K562 (cell line): ENCODE measurements around the gene MAP3K6. TPM values are rescaled to one million over a fixed set of nuclear protein-coding genes. Genes with fewer than 3 reads are reported as not detected.
A peak's percentile ranks its signal among the peaks of the same experiment; 100 is the strongest.

Experiments used
- ATAC-seq: fragments of 200-7000 bp; cut with Tn5 transposase; 3 replicates; pipeline ENCODE4 v1.9.1; 2020; ENCODE audit warnings: moderate library complexity
- BruUV-seq: library from RNA; stranded (reverse); fragments of 400-500 nt; replicated peaks from 2 replicates; lab custom pipeline; 2021; lab: Mats Ljungman, UMichigan
- CTCF ChIA-PET: fragments of 300-600 bp; formaldehyde crosslinking; extraction: SDS; loops from one replicate; lab custom pipeline; 2021; ENCODE audit warnings: low intra/inter-chr PET ratio; lab: Yijun Ruan, JAX
- POLR2A ChIA-PET: fragments of 300-600, 350-650 bp; sonication (Branson Sonifier 250); formaldehyde crosslinking; extraction: SDS; loops from one replicate; lab custom pipeline; 2021; ENCODE audit warnings: antibody characterized with exemption, inconsistent platforms; lab: Yijun Ruan, JAX
- DNase-seq, 4 experiments: peaks; one replicate each; pipeline versions ENCODE4 v3.0.0 to v3.0.0-alpha.2; 2011 to 2018; ENCODE audit warnings: low spot score in 3 of 4, mixed read lengths in 3 of 4; ENCODE audit errors: extremely low read depth in 1 of 4
- FAIRE-seq: peaks from 2 replicates; lab custom pipeline; 2011; peaks lifted over from hg19 to GRCh38; lab: Jason Lieb, UNC
- H2AFZ ChIP-seq: 2 replicates; pipeline ENCODE4 v1.6.0; 2011; ENCODE audit warnings: low read depth, low read length, control low read depth, inconsistent platforms
- H3K27ac ChIP-seq: fragments of 200-600 bp; 3 replicates; pipeline ENCODE4 v1.8.0; 2011; ENCODE audit warnings: low read depth, mild to moderate bottlenecking, control low read depth, inconsistent platforms, low read length, moderate library complexity, mixed read lengths; ENCODE audit errors: extremely low read depth
- H3K27me3 ChIP-seq, 2 experiments: fragments of 300-600 bp in 1 of 2; 2 replicates in 1 of 2; 3 replicates in 1 of 2; pipeline versions ENCODE4 v1.6.0 to v1.8.0; 2011; ENCODE audit warnings: inconsistent platforms in 2 of 2, low read length in 2 of 2, mild to moderate bottlenecking in 1 of 2, mixed read lengths in 1 of 2, moderate library complexity in 1 of 2; ENCODE audit not compliant: control insufficient read depth in 2 of 2, insufficient read depth in 2 of 2
- H3K36me3 ChIP-seq: fragments of 300-600 bp; 3 replicates; pipeline ENCODE4 v1.8.0; 2011; ENCODE audit warnings: mild to moderate bottlenecking, low read length, inconsistent platforms; ENCODE audit not compliant: control insufficient read depth, insufficient read depth
- H3K4me1 ChIP-seq, 2 experiments: fragments of 200-600 bp in 1 of 2; replicated peaks in 1 of 2; 2 replicates in 1 of 2; 3 replicates in 1 of 2; pipeline versions ENCODE4 v1.5.1 to v1.8.0; 2011; ENCODE audit warnings: inconsistent platforms in 2 of 2, low read length in 2 of 2, mild to moderate bottlenecking in 1 of 2, mixed read lengths in 1 of 2, moderate library complexity in 1 of 2; ENCODE audit not compliant: control insufficient read depth in 2 of 2, insufficient read depth in 2 of 2
- H3K4me2 ChIP-seq: 2 replicates; pipeline ENCODE4 v1.6.1; 2011; ENCODE audit warnings: low read length, control low read depth, inconsistent platforms, mixed read lengths; ENCODE audit not compliant: insufficient read depth
- H3K4me3 ChIP-seq: fragments of 200-600 bp; sonication (generic), shearing (Covaris generic); 2 replicates; pipeline ENCODE4 v1.5.1; 2016; ENCODE audit warnings: control low read depth, inconsistent platforms
- H3K79me2 ChIP-seq: fragments of 200-600 bp; 3 replicates; pipeline ENCODE4 v1.8.0; 2011; ENCODE audit warnings: low read length, inconsistent platforms; ENCODE audit not compliant: control insufficient read depth, insufficient read depth
- H3K9ac ChIP-seq, 2 experiments: 2 replicates each; pipeline versions ENCODE4 v1.6.0 to v1.6.1; 2011; ENCODE audit warnings: low read depth in 2 of 2, low read length in 2 of 2, control low read depth in 1 of 2, inconsistent platforms in 1 of 2, mild to moderate bottlenecking in 1 of 2, mixed read lengths in 1 of 2; ENCODE audit not compliant: insufficient read depth in 1 of 2
- H3K9me1 ChIP-seq: one replicate; pipeline ENCODE4 v1.6.0; 2011; ENCODE audit warnings: inconsistent platforms, mild to moderate bottlenecking, low read length, moderate library complexity; ENCODE audit not compliant: control insufficient read depth, insufficient read depth
- H3K9me3 ChIP-seq: replicated peaks from 2 replicates; pipeline ENCODE4 v1.5.1; 2011; ENCODE audit warnings: low read depth, low read length, inconsistent platforms; ENCODE audit not compliant: control insufficient read depth, insufficient read depth
- H4K20me1 ChIP-seq: replicated peaks from 2 replicates; pipeline ENCODE4 v1.6.1; 2011; ENCODE audit warnings: low read length, inconsistent platforms, mixed read lengths; ENCODE audit not compliant: control insufficient read depth, insufficient read depth
- BRD4 ChIP-seq: fragments of 200-600 bp; sonication (generic); IDR thresholded peaks from 2 replicates; pipeline ENCODE4 v1.6.1; 2017; ENCODE audit warnings: inconsistent platforms
- CHCHD3 ChIP-seq: fragments of 250-450 bp; sonication (Bioruptor Pico); IDR thresholded peaks from 2 replicates; pipeline ENCODE4 v2.1.2; 2022; ENCODE audit warnings: mild to moderate bottlenecking
- DDX20 ChIP-seq: fragments of 450-650 bp; IDR thresholded peaks from 2 replicates; pipeline ENCODE4 v1.6.1; 2016; ENCODE audit warnings: missing genetic modification characterization, low read depth, mild to moderate bottlenecking, missing compliant biosample characterization, moderate library complexity
- L3MBTL2 ChIP-seq: fragments of 450-650 bp; IDR thresholded peaks from 2 replicates; pipeline ENCODE4 v1.6.1; 2016; ENCODE audit warnings: mild to moderate bottlenecking, moderate library complexity
- POLR2AphosphoS5 ChIP-seq: IDR thresholded peaks from 2 replicates; pipeline ENCODE4 v1.6.1; 2011; ENCODE audit warnings: mild to moderate bottlenecking, low read depth, low read length, moderate library complexity; ENCODE audit not compliant: control insufficient read depth, insufficient read depth
- SPI1 ChIP-seq: IDR thresholded peaks from 2 replicates; pipeline ENCODE4 v1.6.1; 2011; ENCODE audit warnings: low read depth, low read length, control low read depth, borderline replicate concordance
- SRSF1 ChIP-seq: fragments of 200-400 bp; formaldehyde crosslinking; IDR thresholded peaks from 2 replicates; pipeline ENCODE4 v1.6.1; 2017; ENCODE audit warnings: mild to moderate bottlenecking, low read depth, low read length, moderate library complexity
- TCF7L2 ChIP-seq: fragments of 150-350 bp; IDR thresholded peaks from 2 replicates; pipeline ENCODE4 v1.6.1; 2016; ENCODE audit warnings: low read depth, mild to moderate bottlenecking, low read length, moderate library complexity
- WGBS: fragments of 100-300 bp; shearing (Covaris generic); methylation state at CpG from one replicate; pipeline ENCODE4 v1.1.6; 2016; ENCODE audit warnings: low coverage, mixed read lengths; ENCODE audit not compliant: insufficient coverage; ENCODE audit errors: missing lambda C conversion rate; 5-methylcytosine and 5-hydroxymethylcytosine counted together
- in situ Hi-C: fragments of 300-500 bp; cut with MboI; formaldehyde crosslinking; loops from 4 replicates; pipeline ENCODE4 v1.15.0; 2018; ENCODE audit warnings: inconsistent platforms, mixed read lengths
- intact Hi-C: fragments of 100-400 bp; cut with micrococcal nuclease; formaldehyde crosslinking; loops from 2 replicates; pipeline ENCODE4 v1.14.2; 2022
- polyA plus RNA-seq, 8 experiments: library from polyadenylated mRNA; depleted of rRNA in 4 of 8; stranded (reverse) in 5 of 8; unstranded in 3 of 8; fragments of >200 nt; fragmentation: Nextera tagmentation in 2 of 8; fragmentation: Illumina TruSeq in 1 of 8; extraction: Ambion mirVana in 2 of 8; extraction: Trizol in 1 of 8; gene quantifications; 2 replicates each; pipeline versions ENCODE4 v1.2.1 to v1.2.3, GENCODE V29; 2011 to 2014; ENCODE audit warnings: inconsistent platforms in 1 of 8, missing spikeins in 1 of 8
- total RNA-seq, 7 experiments: library from RNA; depleted of rRNA in 6 of 7; stranded (reverse); fragments of >200 nt in 6 of 7; fragmentation: Illumina TruSeq in 2 of 7; extraction: Trizol in 2 of 7; gene quantifications; 2 replicates each; pipeline versions ENCODE4 v1.2.1 to v1.2.3, GENCODE V29; 2011 to 2021; ENCODE audit warnings: low replicate concordance in 1 of 7
- TF ChIP-seq, protein P1 (sequence below): fragments of 450-650 bp; IDR thresholded peaks from 2 replicates; pipeline ENCODE4 v1.6.1; 2017; ENCODE audit warnings: antibody characterized with exemption, mild to moderate bottlenecking
- TF ChIP-seq, protein P2 (sequence below): fragments of 450-650 bp; formaldehyde crosslinking; conservative IDR thresholded peaks from 2 replicates; pipeline ENCODE4 v1.4.0; 2022; ENCODE audit warnings: mild to moderate bottlenecking, missing genetic modification characterization

MAP3K6 gene
- total and polyA plus RNA-seq, 9 of the 15 experiments (the other 6 are each of a cell fraction or from before 2014, with no cell fraction given) = 0.99 to 21.9 (median 7.0) TPM

DNA sequence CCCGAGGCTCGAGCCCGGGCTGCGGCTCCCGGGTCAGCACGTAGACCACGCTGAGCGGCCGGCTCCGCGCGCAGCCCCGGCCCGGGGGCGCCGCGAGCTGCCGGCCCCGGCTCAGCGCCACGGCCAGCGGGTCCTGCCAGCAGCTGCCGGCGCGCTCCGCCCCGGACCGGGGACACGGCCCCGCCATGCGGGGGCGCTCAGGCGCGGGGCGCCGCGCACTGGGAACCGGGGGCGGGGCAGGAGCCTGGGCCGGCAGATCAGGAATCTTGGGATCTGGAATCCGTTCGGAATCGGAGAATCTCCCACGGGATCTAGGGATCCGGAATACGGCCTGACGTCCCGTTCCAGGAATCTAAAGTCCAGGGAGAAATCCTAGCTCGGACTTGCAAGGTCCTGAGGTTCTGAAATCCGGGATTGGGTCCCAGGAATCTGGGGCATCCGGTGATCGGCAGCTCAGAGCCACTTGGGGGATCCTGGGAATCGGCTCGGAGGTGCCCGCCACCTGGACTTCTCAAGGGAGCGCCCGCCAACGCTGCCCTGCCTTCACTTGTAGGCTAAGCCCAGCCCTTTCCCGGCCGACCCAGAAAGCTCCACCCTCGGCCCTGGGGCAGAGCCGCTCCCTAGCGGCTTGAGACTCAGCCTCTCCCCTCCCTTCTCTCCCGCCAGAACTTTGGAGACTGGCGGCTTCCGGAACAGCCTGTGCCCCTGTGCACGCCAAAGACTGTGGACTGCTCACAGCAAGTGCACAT, at the start of gene MAP3K6 (continued):
- TF ChIP-seq SRSF1 = no peak
- TF ChIP-seq L3MBTL2 = peak; percentile 38; the same call in 1 of the 2 replicates

DNA sequence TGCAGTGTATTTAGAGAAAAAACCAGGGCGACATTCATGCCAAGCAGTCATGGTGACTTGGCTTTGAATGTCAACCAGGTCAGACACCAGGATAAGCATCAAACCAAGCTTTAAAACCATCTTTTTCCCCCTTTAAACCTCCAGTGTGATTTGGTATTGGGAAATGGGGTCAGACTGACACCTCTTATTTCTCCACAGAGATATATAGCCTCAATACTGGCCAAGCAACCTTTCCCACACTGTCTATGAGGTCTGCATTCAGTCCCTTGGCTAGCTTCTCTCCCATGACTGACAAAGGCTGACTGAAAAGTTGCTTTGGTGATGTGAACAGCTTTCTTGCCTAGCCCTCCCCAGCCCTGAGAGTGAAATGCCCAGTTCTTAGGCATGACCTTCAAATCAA, 47.3 kb upstream of the MAP3K6 start:
- Histone ChIP-seq H3K9me1 (peaks cover 3% of the 10 kb centered on the region), H4K20me1 (no peaks in the 10 kb centered on the region), H3K9me3 (no peaks in the 10 kb centered on the region), H3K4me2 (no peak overlapping the region), H3K36me3 (peaks cover 96% of the 10 kb centered on the region), H3K4me3 (no peak overlapping the region), H3K27ac (no peak overlapping the region), H3K4me1 (no peaks in the 10 kb centered on the region; a peak in 1 of 5 replicates), H3K79me2 (peaks cover 4% of the 10 kb centered on the region; the same call in 1 of the 3 replicates), H3K27me3 (no peaks in the 10 kb centered on the region), H3K9ac (no peak overlapping the region), H2AFZ (no peak overlapping the region)
- CTCF ChIA-PET = no interaction called here
- intact Hi-C loops (no loop called here), in situ Hi-C loops (no loop called here)
- FAIRE-seq = no peak
- ATAC-seq = no peak
- WGBS = 92% methylated on average over 1 of the region's 1 CpG
- DNase-seq = no peak
- TF ChIP-seq SPI1 (no peak), CHCHD3 (CRISPR knock-in tag) (no peak), DDX20 (tag) (no peak), BRD4 (no peak), TCF7L2 (no peak), POLR2AphosphoS5 (0 out of 2 replicates have a peak, but pooled peaks have one; percentile 19)
- TF ChIP-seq, protein P1, sequence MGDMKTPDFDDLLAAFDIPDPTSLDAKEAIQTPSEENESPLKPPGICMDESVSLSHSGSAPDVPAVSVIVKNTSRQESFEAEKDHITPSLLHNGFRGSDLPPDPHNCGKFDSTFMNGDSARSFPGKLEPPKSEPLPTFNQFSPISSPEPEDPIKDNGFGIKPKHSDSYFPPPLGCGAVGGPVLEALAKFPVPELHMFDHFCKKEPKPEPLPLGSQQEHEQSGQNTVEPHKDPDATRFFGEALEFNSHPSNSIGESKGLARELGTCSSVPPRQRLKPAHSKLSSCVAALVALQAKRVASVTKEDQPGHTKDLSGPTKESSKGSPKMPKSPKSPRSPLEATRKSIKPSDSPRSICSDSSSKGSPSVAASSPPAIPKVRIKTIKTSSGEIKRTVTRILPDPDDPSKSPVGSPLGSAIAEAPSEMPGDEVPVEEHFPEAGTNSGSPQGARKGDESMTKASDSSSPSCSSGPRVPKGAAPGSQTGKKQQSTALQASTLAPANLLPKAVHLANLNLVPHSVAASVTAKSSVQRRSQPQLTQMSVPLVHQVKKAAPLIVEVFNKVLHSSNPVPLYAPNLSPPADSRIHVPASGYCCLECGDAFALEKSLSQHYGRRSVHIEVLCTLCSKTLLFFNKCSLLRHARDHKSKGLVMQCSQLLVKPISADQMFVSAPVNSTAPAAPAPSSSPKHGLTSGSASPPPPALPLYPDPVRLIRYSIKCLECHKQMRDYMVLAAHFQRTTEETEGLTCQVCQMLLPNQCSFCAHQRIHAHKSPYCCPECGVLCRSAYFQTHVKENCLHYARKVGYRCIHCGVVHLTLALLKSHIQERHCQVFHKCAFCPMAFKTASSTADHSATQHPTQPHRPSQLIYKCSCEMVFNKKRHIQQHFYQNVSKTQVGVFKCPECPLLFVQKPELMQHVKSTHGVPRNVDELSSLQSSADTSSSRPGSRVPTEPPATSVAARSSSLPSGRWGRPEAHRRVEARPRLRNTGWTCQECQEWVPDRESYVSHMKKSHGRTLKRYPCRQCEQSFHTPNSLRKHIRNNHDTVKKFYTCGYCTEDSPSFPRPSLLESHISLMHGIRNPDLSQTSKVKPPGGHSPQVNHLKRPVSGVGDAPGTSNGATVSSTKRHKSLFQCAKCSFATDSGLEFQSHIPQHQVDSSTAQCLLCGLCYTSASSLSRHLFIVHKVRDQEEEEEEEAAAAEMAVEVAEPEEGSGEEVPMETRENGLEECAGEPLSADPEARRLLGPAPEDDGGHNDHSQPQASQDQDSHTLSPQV = no peak
- TF ChIP-seq, protein P2, sequence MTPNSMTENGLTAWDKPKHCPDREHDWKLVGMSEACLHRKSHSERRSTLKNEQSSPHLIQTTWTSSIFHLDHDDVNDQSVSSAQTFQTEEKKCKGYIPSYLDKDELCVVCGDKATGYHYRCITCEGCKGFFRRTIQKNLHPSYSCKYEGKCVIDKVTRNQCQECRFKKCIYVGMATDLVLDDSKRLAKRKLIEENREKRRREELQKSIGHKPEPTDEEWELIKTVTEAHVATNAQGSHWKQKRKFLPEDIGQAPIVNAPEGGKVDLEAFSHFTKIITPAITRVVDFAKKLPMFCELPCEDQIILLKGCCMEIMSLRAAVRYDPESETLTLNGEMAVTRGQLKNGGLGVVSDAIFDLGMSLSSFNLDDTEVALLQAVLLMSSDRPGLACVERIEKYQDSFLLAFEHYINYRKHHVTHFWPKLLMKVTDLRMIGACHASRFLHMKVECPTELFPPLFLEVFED (CRISPR knock-in tag) = no peak
- POLR2A ChIA-PET = interaction anchor here (1.0 to 3.5 kb wide), 3 partner anchors 9 to 16 kb away, joined by 4 to 17 read pairs (median 11); no protein-coding TSS in a partner anchor
- BruUV-seq = no TSS peak
